Gastroesophageal sphincter (tissue), 3 donors: Measurements from ENCODE around the gene ARPP19.

Experiments used
- CTCF ChIP-seq, 4 experiments: fragments of 200-600 bp in 2 of 4; fragments of 450-650 bp in 2 of 4; sonication (generic) in 1 of 4; IDR thresholded peaks; one replicate each; pipeline ENCODE4 v1.5.1; 2017 to 2019; ENCODE audit warnings: antibody characterized with exemption in 4 of 4, mild to moderate bottlenecking in 2 of 4, moderate library complexity in 2 of 4
- POLR2AphosphoS5 ChIP-seq: sonication (generic); formaldehyde crosslinking; IDR thresholded peaks from one replicate; pipeline ENCODE4 v1.6.1; 2017; ENCODE audit warnings: antibody characterized with exemption

DNA sequence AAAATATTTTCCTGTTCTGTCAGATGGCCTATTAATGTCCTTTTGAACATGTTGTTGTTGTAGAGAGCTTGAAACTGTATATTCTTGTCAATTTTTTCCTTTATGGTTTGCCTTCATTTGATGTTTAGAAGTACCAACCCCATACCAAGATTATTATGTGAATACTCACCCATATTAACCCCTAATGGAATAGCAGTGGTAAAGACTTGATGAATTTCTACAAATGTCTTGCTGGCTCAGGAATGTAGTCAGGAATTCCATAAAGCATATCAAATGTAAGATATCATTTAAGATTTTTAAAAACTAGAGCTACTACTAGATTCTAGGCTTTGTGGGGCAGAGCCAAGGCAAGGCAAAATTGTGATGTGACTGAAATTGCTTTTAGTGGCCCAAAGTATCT lies 70.1 kb downstream of the ARPP19 start:
- no peak for TF ChIP-seq CTCF (IDR thresholded peaks at IDR 0.05)
- no peak for TF ChIP-seq POLR2AphosphoS5
